ENCODE data around the gene TFPT. TPM values are rescaled to one million over a fixed set of nuclear protein-coding genes. Genes with fewer than 3 reads are reported as not detected.

Gene TFPT
- total RNA-seq, 1 experiment from 2014 or later, result 31.1 TPM

GRCh38 chr19:54109651-54110050 lies 5.8 kb downstream of the TFPT start:
- no peaks in the 10 kb centered on the region for H3K4me1 ChIP-seq (ENCODE audit: insufficient read depth, low read length, poor library complexity, severe bottlenecking)
- H3K9me3 ChIP-seq (ENCODE audit: low read depth, low read length, poor library complexity, severe bottlenecking), result no peaks in the 10 kb centered on the region
- H3K27me3 ChIP-seq (replicated peaks; ENCODE audit: insufficient read depth, low read depth, low read length, poor library complexity), result no peaks in the 10 kb centered on the region
- ChIA-PET CTCF (no interaction called here), POLR2A (ENCODE audit: low non-redundant PET) (no interaction called here)
- no TSS peak for BruUV-seq (replicated peaks)
- TF ChIP-seq CTCF (conservative IDR thresholded peaks at IDR 0.05; ENCODE audit: low read depth, low read length) (no peak), EZH2 (IDR thresholded peaks at IDR 0.05; ENCODE audit: borderline replicate concordance, low read depth, low read length, poor library complexity, severe bottlenecking) (no peak)
- no peak overlapping the region for H3K4me3 ChIP-seq (ENCODE audit: low read depth, low read length, poor library complexity, severe bottlenecking)
- H3K27ac ChIP-seq (ENCODE audit: low read depth, low read length, poor library complexity, severe bottlenecking), result no peak overlapping the region
- DNase-seq (ENCODE audit: low spot score), result no peak
- H3K36me3 ChIP-seq (ENCODE audit: insufficient read depth, low read length, poor library complexity, severe bottlenecking), result peaks cover 55% of the 10 kb centered on the region
- intact Hi-C loops (cut with micrococcal nuclease; ENCODE audit: unreplicated experiment), result no loop called here

GRCh38 chr19:54108496-54108895 lies 7.0 kb downstream of the TFPT start:
- TF ChIP-seq CTCF (conservative IDR thresholded peaks at IDR 0.05; ENCODE audit: low read depth, low read length) (no peak), EZH2 (IDR thresholded peaks at IDR 0.05; ENCODE audit: borderline replicate concordance, low read depth, low read length, poor library complexity, severe bottlenecking) (no peak)
- no peak overlapping the region for H3K27ac ChIP-seq (ENCODE audit: low read depth, low read length, poor library complexity, severe bottlenecking)
- ChIA-PET POLR2A (ENCODE audit: low non-redundant PET) (no interaction called here), CTCF (no interaction called here)
- intact Hi-C loops (cut with micrococcal nuclease; ENCODE audit: unreplicated experiment), result no loop called here
- no TSS peak for BruUV-seq (replicated peaks)
- H3K4me3 ChIP-seq (ENCODE audit: low read depth, low read length, poor library complexity, severe bottlenecking), result no peak overlapping the region
- no peaks in the 10 kb centered on the region for H3K9me3 ChIP-seq (ENCODE audit: low read depth, low read length, poor library complexity, severe bottlenecking)
- H3K27me3 ChIP-seq (replicated peaks; ENCODE audit: insufficient read depth, low read depth, low read length, poor library complexity), result no peaks in the 10 kb centered on the region
- no peaks in the 10 kb centered on the region for H3K4me1 ChIP-seq (ENCODE audit: insufficient read depth, low read length, poor library complexity, severe bottlenecking)
- DNase-seq (ENCODE audit: low spot score), result no peak
- peaks cover 55% of the 10 kb centered on the region for H3K36me3 ChIP-seq (ENCODE audit: insufficient read depth, low read length, poor library complexity, severe bottlenecking)

- Histone ChIP-seq H3K27ac (ENCODE audit: low read depth, low read length, poor library complexity, severe bottlenecking) (no peak overlapping the region), H3K4me1 (ENCODE audit: insufficient read depth, low read length, poor library complexity, severe bottlenecking) (no peaks in the 10 kb centered on the region), H3K4me3 (ENCODE audit: low read depth, low read length, poor library complexity, severe bottlenecking) (no peak overlapping the region), H3K9me3 (ENCODE audit: low read depth, low read length, poor library complexity, severe bottlenecking) (no peaks in the 10 kb centered on the region), H3K36me3 (ENCODE audit: insufficient read depth, low read length, poor library complexity, severe bottlenecking) (peaks cover 55% of the 10 kb centered on the region), H3K27me3 (replicated peaks; ENCODE audit: insufficient read depth, low read depth, low read length, poor library complexity) (no peaks in the 10 kb centered on the region)
- ChIA-PET CTCF (no interaction called here), POLR2A (ENCODE audit: low non-redundant PET) (no interaction called here)
- intact Hi-C loops (cut with micrococcal nuclease; ENCODE audit: unreplicated experiment), result no loop called here
- no peak for TF ChIP-seq CTCF (conservative IDR thresholded peaks at IDR 0.05; ENCODE audit: low read depth, low read length)
- no peak for TF ChIP-seq EZH2 (IDR thresholded peaks at IDR 0.05; ENCODE audit: borderline replicate concordance, low read depth, low read length, poor library complexity, severe bottlenecking)
- DNase-seq (ENCODE audit: low spot score), result no peak
- BruUV-seq (replicated peaks), result no TSS peak
These were observed 7.5 kb downstream of the TFPT start for GRCh38 chr19:54107876-54108490.
